ENCODE measurements around the gene PPM1E.

DNA sequence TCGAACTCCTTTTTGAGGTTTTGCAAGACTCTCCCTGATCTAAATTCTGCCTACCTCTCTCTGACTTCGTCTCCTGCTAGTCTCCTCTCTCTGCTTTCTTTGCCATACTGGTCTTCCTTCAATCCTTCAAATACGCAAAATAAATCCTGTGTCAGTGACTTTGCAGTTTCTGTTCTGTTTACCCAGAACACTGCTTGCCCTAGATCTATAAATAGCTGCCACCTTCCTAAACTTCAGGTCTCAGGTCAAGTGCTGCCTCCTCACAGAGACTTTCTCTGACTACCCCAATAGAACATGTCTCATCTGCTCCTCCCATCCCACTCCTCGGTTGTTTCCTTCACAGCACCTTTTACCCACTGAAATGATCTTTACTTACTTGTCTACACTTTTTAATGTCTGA lies 272.1 kb downstream of the PPM1E start:
- no peak for TF ChIP-seq EZH2phosphoT487 (IDR thresholded peaks at IDR 0.05; ENCODE audit: borderline replicate concordance, low read length)
- TF ChIP-seq, protein P1, sequence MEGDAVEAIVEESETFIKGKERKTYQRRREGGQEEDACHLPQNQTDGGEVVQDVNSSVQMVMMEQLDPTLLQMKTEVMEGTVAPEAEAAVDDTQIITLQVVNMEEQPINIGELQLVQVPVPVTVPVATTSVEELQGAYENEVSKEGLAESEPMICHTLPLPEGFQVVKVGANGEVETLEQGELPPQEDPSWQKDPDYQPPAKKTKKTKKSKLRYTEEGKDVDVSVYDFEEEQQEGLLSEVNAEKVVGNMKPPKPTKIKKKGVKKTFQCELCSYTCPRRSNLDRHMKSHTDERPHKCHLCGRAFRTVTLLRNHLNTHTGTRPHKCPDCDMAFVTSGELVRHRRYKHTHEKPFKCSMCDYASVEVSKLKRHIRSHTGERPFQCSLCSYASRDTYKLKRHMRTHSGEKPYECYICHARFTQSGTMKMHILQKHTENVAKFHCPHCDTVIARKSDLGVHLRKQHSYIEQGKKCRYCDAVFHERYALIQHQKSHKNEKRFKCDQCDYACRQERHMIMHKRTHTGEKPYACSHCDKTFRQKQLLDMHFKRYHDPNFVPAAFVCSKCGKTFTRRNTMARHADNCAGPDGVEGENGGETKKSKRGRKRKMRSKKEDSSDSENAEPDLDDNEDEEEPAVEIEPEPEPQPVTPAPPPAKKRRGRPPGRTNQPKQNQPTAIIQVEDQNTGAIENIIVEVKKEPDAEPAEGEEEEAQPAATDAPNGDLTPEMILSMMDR (IDR thresholded peaks at IDR 0.05; ENCODE audit: low read depth, low read length, poor library complexity, severe bottlenecking) = no peak

Data from DOHH2 (cell line).